ENCODE data around the gene ALG11. TPM values are rescaled to one million over a fixed set of nuclear protein-coding genes. Genes with fewer than 3 reads are reported as not detected.

Gene ALG11
- total RNA-seq, 1 experiment from 2014 or later = 22.6 TPM

- no TSS peak for BruUV-seq (replicated peaks)
- H3K36me3 ChIP-seq (ENCODE audit: control insufficient read depth in 1 of 2, insufficient read depth in 2 of 2, low read length in 2 of 2) = no peaks in the 10 kb centered on the region
- no peak overlapping the region for H3K27ac ChIP-seq (ENCODE audit: low read depth, low read length)
- no peaks in the 10 kb centered on the region for H3K4me1 ChIP-seq (ENCODE audit: control insufficient read depth in 1 of 2, insufficient read depth in 2 of 2, low read length in 2 of 2)
- ATAC-seq = no peak
- no peak overlapping the region for H3K9ac ChIP-seq (ENCODE audit: low read length)
- no peaks in the 10 kb centered on the region for H3K27me3 ChIP-seq (ENCODE audit: insufficient read depth, low read length)
- no peak for DNase-seq (ENCODE audit: low read depth, low spot score)
- CTCF ChIA-PET = no interaction called here
- no peaks in the 10 kb centered on the region for H3K9me3 ChIP-seq (ENCODE audit: control insufficient read depth in 1 of 2, insufficient read depth in 1 of 2, low read depth in 1 of 2, low read length in 2 of 2)
- H4K20me1 ChIP-seq (ENCODE audit: insufficient read depth) = no peaks in the 10 kb centered on the region
- no peak overlapping the region for H2AFZ ChIP-seq (ENCODE audit: low read depth, low read length, poor library complexity, severe bottlenecking)
- no peaks in the 10 kb centered on the region for H3K9me2 ChIP-seq (ENCODE audit: insufficient read depth)
- no peaks in the 10 kb centered on the region for H3K79me2 ChIP-seq (ENCODE audit: insufficient read depth, low read length)
- POLR2A ChIA-PET = no interaction called here
- intact Hi-C loops (cut with micrococcal nuclease) = no loop called here
- H3K4me3 ChIP-seq (replicated peaks in 1 of 2; ENCODE audit: low read depth in 1 of 2, low read length in 2 of 2) = no peak overlapping the region
- no peak for TF ChIP-seq JUND (IDR thresholded peaks at IDR 0.05)
- TF ChIP-seq SRF (IDR thresholded peaks at IDR 0.05; ENCODE audit: low read depth) = no peak
- TF ChIP-seq POLR2AphosphoS5 (IDR thresholded peaks at IDR 0.05; ENCODE audit: low read depth, low read length) = no peak
- no peak for TF ChIP-seq MAX (IDR thresholded peaks at IDR 0.05)
- no peak for TF ChIP-seq ZBTB33 (IDR thresholded peaks at IDR 0.05; ENCODE audit: extremely low read depth, insufficient replicate concordance, low read length)
- no peak for TF ChIP-seq EZH2phosphoT487 (IDR thresholded peaks at IDR 0.05; ENCODE audit: borderline replicate concordance)
- no peak for TF ChIP-seq EZH2 (IDR thresholded peaks at IDR 0.05)
- no peak for TF ChIP-seq CTCF (IDR thresholded peaks at IDR 0.05 in 2 of 3, conservative IDR thresholded peaks at IDR 0.05 in 1 of 3; ENCODE audit: borderline replicate concordance in 1 of 3, insufficient read depth in 1 of 3, low read depth in 2 of 3, low read length in 2 of 3)
- TF ChIP-seq TCF7L2 (IDR thresholded peaks at IDR 0.05; ENCODE audit: borderline replicate concordance, extremely low read depth, insufficient read depth, insufficient read length) = no peak
- no peak for TF ChIP-seq POLR2A (IDR thresholded peaks at IDR 0.05; ENCODE audit: borderline replicate concordance, extremely low read depth, insufficient read depth, insufficient read length)
- TF ChIP-seq FOSL1 (IDR thresholded peaks at IDR 0.05; ENCODE audit: low read depth) = no peak
- no peak for TF ChIP-seq SP1 (IDR thresholded peaks at IDR 0.05; ENCODE audit: low read depth)
- no peak overlapping the region for H3K4me2 ChIP-seq (ENCODE audit: low read length)
- RAD21 ChIA-PET (ENCODE audit: low non-redundant PET in 1 of 2, low total read pairs in 2 of 2, uncharacterized antibody in 2 of 2, unreplicated experiment in 2 of 2) = no interaction called here
These were observed 31.5 kb downstream of the ALG11 start for GRCh38 chr13:52043675-52044074.

Data from HCT116 (cell line).